B cell (primary cell): ENCODE data around the gene MDP1. TPM values are rescaled to one million over a fixed set of nuclear protein-coding genes. Genes with fewer than 3 reads are reported as not detected.

Experiments used
- ATAC-seq: fragments of 200-7000 bp; cut with Tn5 transposase; one replicate; pipeline ENCODE4 v1.10.0; 2021; ENCODE audit warnings: low read depth, mild to moderate bottlenecking, moderate number of reproducible peaks, moderate library complexity
- CTCF ChIA-PET: fragments of 350-600 bp; sonication (Branson Sonifier 250); formaldehyde crosslinking; loops from one replicate; lab custom pipeline; 2021; ENCODE audit warnings: antibody characterized with exemption, inconsistent platforms; lab: Charles Lee
- POLR2A ChIA-PET: fragments of 350-600 bp; sonication (Branson Sonifier 250); formaldehyde crosslinking; loops from one replicate; lab custom pipeline; 2021; ENCODE audit warnings: antibody characterized with exemption; lab: Charles Lee
- DNase-seq: peaks from one replicate; pipeline ENCODE4 v3.0.0; 2013
- H2AFZ ChIP-seq: 2 replicates; pipeline ENCODE4 v1.6.1; 2012; ENCODE audit warnings: mild to moderate bottlenecking, low read depth, low read length; ENCODE audit not compliant: insufficient read depth, poor library complexity, severe bottlenecking
- H3K27ac ChIP-seq, 2 donors: 1 replicate in 1 of 2; 2 replicates in 1 of 2; pipeline ENCODE4 v1.5.1; 2012 to 2013; ENCODE audit warnings: low read length in 2 of 2, mild to moderate bottlenecking in 2 of 2, moderate library complexity in 1 of 2
- H3K27me3 ChIP-seq, 4 experiments: fragments of 200-600 bp in 1 of 4; sonication (generic) in 1 of 4; replicated peaks in 1 of 4; 1 replicate in 2 of 4; 2 replicates in 2 of 4; pipeline versions ENCODE4 v1.6.1 to v1.7.0; 2013 to 2016; ENCODE audit warnings: low read length in 3 of 4, mild to moderate bottlenecking in 2 of 4, mixed read lengths in 1 of 4, moderate library complexity in 1 of 4; ENCODE audit not compliant: insufficient read depth in 4 of 4, control insufficient read depth in 3 of 4; ENCODE audit errors: control extremely low read depth in 1 of 4
- H3K36me3 ChIP-seq, 2 experiments: replicated peaks in 1 of 2; 1 replicate in 1 of 2; 2 replicates in 1 of 2; pipeline versions ENCODE4 v1.6.1 to v1.7.1; 2013; ENCODE audit warnings: low read length in 1 of 2; ENCODE audit not compliant: insufficient read depth in 2 of 2, control insufficient read depth in 1 of 2; ENCODE audit errors: control extremely low read depth in 1 of 2, extremely low read depth in 1 of 2
- H3K4me1 ChIP-seq, 2 donors: fragments of 200-600 bp in 1 of 2; sonication (generic) in 1 of 2; 1 replicate in 1 of 2; 2 replicates in 1 of 2; pipeline versions ENCODE4 v1.5.1 to v1.6.1; 2013 to 2017; ENCODE audit warnings: low read length in 2 of 2; ENCODE audit not compliant: control insufficient read depth in 2 of 2, insufficient read depth in 2 of 2
- H3K4me2 ChIP-seq: replicated peaks from 2 replicates; pipeline ENCODE3; 2012; ENCODE audit warnings: mild to moderate bottlenecking, low read depth, low read length; ENCODE audit not compliant: poor library complexity, severe bottlenecking
- H3K4me3 ChIP-seq, 5 experiments: fragments of 200-600 bp in 1 of 5; sonication (generic) in 1 of 5; 1 replicate in 3 of 5; 2 replicates in 2 of 5; pipeline versions ENCODE4 v1.5.1 to v1.7.0; 2011 to 2016; ENCODE audit warnings: low read length in 4 of 5, mild to moderate bottlenecking in 4 of 5, low read depth in 2 of 5, control low read depth in 1 of 5, moderate library complexity in 1 of 5; ENCODE audit not compliant: insufficient read depth in 1 of 5; ENCODE audit errors: control extremely low read depth in 1 of 5, extremely low read depth in 1 of 5
- H3K79me2 ChIP-seq: fragments of 200-600 bp; sonication (generic); one replicate; pipeline ENCODE4 v1.6.0; 2016; ENCODE audit warnings: low read length; ENCODE audit not compliant: control insufficient read depth, insufficient read depth
- H3K9ac ChIP-seq: fragments of 200-600 bp; sonication (generic); 2 replicates; pipeline ENCODE4 v1.6.1; 2017; ENCODE audit warnings: mild to moderate bottlenecking, low read length, moderate library complexity
- H3K9me3 ChIP-seq, 3 donors: one replicate each; pipeline versions ENCODE4 v1.6.1 to v1.7.1; 2013; ENCODE audit warnings: low read length in 2 of 3; ENCODE audit not compliant: control insufficient read depth in 2 of 3, insufficient read depth in 1 of 3; ENCODE audit errors: control extremely low read depth in 1 of 3
- H4K20me1 ChIP-seq: 2 replicates; pipeline ENCODE4 v1.6.0; 2012; ENCODE audit warnings: mild to moderate bottlenecking, low read length; ENCODE audit not compliant: insufficient read depth, control insufficient read depth, poor library complexity, severe bottlenecking
- H3K27ac Mint-ChIP-seq: one replicate; pipeline ENCODE4 v1.8.0; 2021; ENCODE audit warnings: mixed read lengths
- H3K27me3 Mint-ChIP-seq: one replicate; pipeline ENCODE4 v1.8.0; 2021; ENCODE audit warnings: mixed read lengths
- H3K4me1 Mint-ChIP-seq: one replicate; pipeline ENCODE4 v1.8.0; 2021; ENCODE audit warnings: mixed read lengths
- H3K4me3 Mint-ChIP-seq: one replicate; pipeline ENCODE4 v1.8.0; 2021; ENCODE audit warnings: mixed read lengths
- H3K9me3 Mint-ChIP-seq: one replicate; pipeline ENCODE4 v1.8.0; 2022; ENCODE audit warnings: mixed read lengths; ENCODE audit not compliant: insufficient read depth
- CTCF ChIP-seq: fragments of 200-600 bp; IDR thresholded peaks from one replicate; pipeline ENCODE4 v1.8.0; 2022; ENCODE audit warnings: antibody characterized with exemption, mild to moderate bottlenecking
- EZH2 ChIP-seq: IDR thresholded peaks from 2 replicates; pipeline ENCODE4 v1.6.1; 2012; ENCODE audit warnings: borderline replicate concordance, low read depth, mild to moderate bottlenecking, moderate library complexity, low read length; ENCODE audit not compliant: insufficient read depth, poor library complexity, severe bottlenecking
- WGBS: methylation state at CpG from one replicate; pipeline ENCODE4 v1.1.5; 2013; ENCODE audit warnings: missing lambda C conversion rate; ENCODE audit not compliant: insufficient coverage; 5-methylcytosine and 5-hydroxymethylcytosine counted together
- intact Hi-C: fragments of 100-400 bp; cut with micrococcal nuclease; formaldehyde crosslinking; loops from one replicate; pipeline ENCODE4 v1.10.0; 2022
- polyA plus RNA-seq: library from polyadenylated mRNA; depleted of rRNA; stranded (reverse); fragments of >200 nt; gene quantifications from 2 replicates; pipeline ENCODE4 v1.2.3, GENCODE V29; 2012
- total RNA-seq, 2 donors: library from RNA; stranded (reverse); fragments of 120-200 nt in 1 of 2; gene quantifications; 1 replicate in 1 of 2; 2 replicates in 1 of 2; pipeline versions ENCODE4 v1.2.3 to v1.2.4, GENCODE V29; 2013 to 2022

Gene MDP1
- total and polyA plus RNA-seq, 2 donors (not counting 1 experiment from before 2014, with no cell fraction given) = 11.3 to 28.1 TPM

- Histone ChIP-seq H4K20me1 (peaks cover 16% of the 10 kb centered on the region), H3K4me1 (peaks cover 18 to 24% of the 10 kb centered on the region in 2 donors), H3K36me3 (peaks cover 0 to 24% of the 10 kb centered on the region in 2 experiments), H3K27me3 (no peaks in the 10 kb centered on the region), H3K4me3 (peak overlapping the region; percentile 75 to 100 (median 97)), H3K27ac (peak overlapping the region; percentile 36 to 67), H3K9ac (peak overlapping the region; percentile 91), H2AFZ (peak overlapping the region; percentile 90), H3K4me2 (peak overlapping the region; percentile 83), H3K79me2 (peaks cover 77% of the 10 kb centered on the region), H3K9me3 (no peaks in the 10 kb centered on the region)
- Mint-ChIP-seq H3K27me3 (no peaks in the 10 kb centered on the region), H3K4me1 (peaks cover 53% of the 10 kb centered on the region), H3K4me3 (peak overlapping the region; percentile 96), H3K9me3 (no peaks in the 10 kb centered on the region), H3K27ac (peak overlapping the region; percentile 95)
- POLR2A ChIA-PET = no interaction called here
- intact Hi-C loops = loop anchor here (1.0 to 5.0 kb wide), 10 partner anchors 11 to 211 kb away; partner anchors contain the start of genes CHMP4A, DCAF11, DHRS1 and IPO4
- CTCF ChIA-PET = interaction anchor here (0.6 to 1.1 kb wide), 2 partner anchors 11 to 15 kb away, joined by 3 read pairs; partner anchors contain the start of genes MDP1 and TINF2
- 6% methylated on average over 19 of the region's 23 CpGs for WGBS
- DNase-seq (no peak), ATAC-seq (no peak)
- no peak for TF ChIP-seq EZH2
- no peak for TF ChIP-seq CTCF
These were observed 15.6 kb upstream of the MDP1 start for GRCh38 chr14:24231263-24232120.

- Histone ChIP-seq H3K27ac (no peak overlapping the region), H3K9me3 (no peaks in the 10 kb centered on the region), H3K4me1 (peaks cover 18 to 22% of the 10 kb centered on the region in 2 donors), H3K27me3 (no peaks in the 10 kb centered on the region), H3K79me2 (peaks cover 91% of the 10 kb centered on the region), H3K9ac (no peak overlapping the region), H2AFZ (no peak overlapping the region), H3K4me2 (no peak overlapping the region), H4K20me1 (peaks cover 22% of the 10 kb centered on the region), H3K36me3 (peaks cover 0 to 8% of the 10 kb centered on the region in 2 experiments), H3K4me3 (no peak overlapping the region)
- Mint-ChIP-seq H3K4me3 (no peak overlapping the region), H3K27ac (no peak overlapping the region), H3K4me1 (peaks cover 49% of the 10 kb centered on the region), H3K27me3 (no peaks in the 10 kb centered on the region), H3K9me3 (no peaks in the 10 kb centered on the region)
- CTCF ChIA-PET = interaction anchor here (0.8 to 2.2 kb wide), 4 partner anchors 13 to 77 kb away, joined by 3 to 8 read pairs (median 5); partner anchors contain the start of genes MDP1, RABGGTA and TINF2
- WGBS = no CpG with 5 or more reads among the region's 1 CpG
- ATAC-seq = no peak
- POLR2A ChIA-PET = interaction anchor here (0.6 to 1.1 kb wide), 2 partner anchors 14 to 70 kb away, joined by 3 to 8 read pairs; partner anchors contain the start of gene TINF2
- TF ChIP-seq CTCF (no peak), EZH2 (no peak)
- no peak for DNase-seq
- intact Hi-C loops = no loop called here
These were observed 13.0 kb upstream of the MDP1 start for GRCh38 chr14:24228902-24229301.
